ENCODE data around the gene C5AR2.
A peak's percentile ranks its signal among the peaks of the same experiment; 100 is the strongest.
"Not testable (repeated sequence)": the region's sequence is repeated elsewhere in the genome, so short reads cannot be mapped to it uniquely, and the experiment has no call there.

Gene C5AR2

GRCh38 chr19:47362321-47362720, 30.3 kb downstream of the C5AR2 start:
- H3K27ac Mint-ChIP-seq = no peak overlapping the region
- peaks cover 59 to 76% of the 10 kb centered on the region in 2 donors for H3K36me3 Mint-ChIP-seq

GRCh38 chr19:47363758-47364531, 32.0 kb downstream of the C5AR2 start:
- ATAC-seq (replicated peaks) (no peak), DNase-seq (no peak)
- Mint-ChIP-seq H3K4me3 (no peak overlapping the region), H3K9me3 (no peaks in the 10 kb centered on the region), H3K27me3 (no peaks in the 10 kb centered on the region), H3K36me3 (peaks cover 46 to 63% of the 10 kb centered on the region in 2 donors), H3K27ac (no peak overlapping the region), H3K4me1 (no peaks in the 10 kb centered on the region)

More at GRCh38 chr19:47362321-47362720, 30.3 kb downstream of the C5AR2 start:
- Mint-ChIP-seq H3K4me1 (no peaks in the 10 kb centered on the region), H3K4me3 (no peak overlapping the region), H3K9me3 (no peaks in the 10 kb centered on the region), H3K27me3 (no peaks in the 10 kb centered on the region)
- DNase-seq (no peak), ATAC-seq (replicated peaks) (no peak)

GRCh38 chr19:47365455-47365854, 33.5 kb downstream of the C5AR2 start:
- not testable (repeated sequence) for H3K4me3 Mint-ChIP-seq; H3K9me3 Mint-ChIP-seq; DNase-seq; H3K4me1 Mint-ChIP-seq; H3K27me3 Mint-ChIP-seq; ATAC-seq (replicated peaks)
- H3K36me3 Mint-ChIP-seq = peaks cover 48 to 64% of the 10 kb centered on the region in 2 donors
- H3K27ac Mint-ChIP-seq = peak overlapping the region; percentile 9

- DNase-seq (no peak), ATAC-seq (replicated peaks) (no peak)
- H3K27me3 Mint-ChIP-seq = no peaks in the 10 kb centered on the region
- no peaks in the 10 kb centered on the region for H3K9me3 Mint-ChIP-seq
- no peaks in the 10 kb centered on the region for H3K4me1 Mint-ChIP-seq
- H3K27ac Mint-ChIP-seq = no peak overlapping the region
- H3K4me3 Mint-ChIP-seq = no peak overlapping the region
- peaks cover 27 to 36% of the 10 kb centered on the region in 2 donors for H3K36me3 Mint-ChIP-seq
These were observed 38.2 kb downstream of the C5AR2 start for GRCh38 chr19:47370045-47370611.

- H3K27ac Mint-ChIP-seq = no peak overlapping the region
- no peaks in the 10 kb centered on the region for H3K9me3 Mint-ChIP-seq
- no peaks in the 10 kb centered on the region for H3K27me3 Mint-ChIP-seq
- DNase-seq (no peak), ATAC-seq (replicated peaks) (no peak)
- H3K36me3 Mint-ChIP-seq = peaks cover 29 to 38% of the 10 kb centered on the region in 2 donors
- H3K4me1 Mint-ChIP-seq = no peaks in the 10 kb centered on the region
- no peak overlapping the region for H3K4me3 Mint-ChIP-seq
These were observed 39.3 kb downstream of the C5AR2 start for GRCh38 chr19:47371261-47371660.

- Mint-ChIP-seq H3K27ac (no peak overlapping the region), H3K4me1 (peaks cover 0 to 3% of the 10 kb centered on the region in 2 donors), H3K36me3 (peaks cover 31 to 41% of the 10 kb centered on the region in 2 donors), H3K4me3 (no peak overlapping the region), H3K9me3 (no peaks in the 10 kb centered on the region), H3K27me3 (no peaks in the 10 kb centered on the region)
- ATAC-seq (replicated peaks) = no peak
- no peak for DNase-seq
These were observed 40.6 kb downstream of the C5AR2 start for GRCh38 chr19:47372603-47373002.

- ATAC-seq (replicated peaks) (no peak), DNase-seq (no peak)
- H3K4me3 Mint-ChIP-seq = no peak overlapping the region
- H3K27ac Mint-ChIP-seq = no peak overlapping the region
- no peaks in the 10 kb centered on the region for H3K9me3 Mint-ChIP-seq
- peaks cover 36 to 47% of the 10 kb centered on the region in 2 donors for H3K36me3 Mint-ChIP-seq
- H3K27me3 Mint-ChIP-seq = no peaks in the 10 kb centered on the region
- H3K4me1 Mint-ChIP-seq = peaks cover 0 to 3% of the 10 kb centered on the region in 2 donors
These were observed 41.6 kb downstream of the C5AR2 start for GRCh38 chr19:47373246-47374240.

- H3K27ac Mint-ChIP-seq = no peak overlapping the region
- no peak overlapping the region for H3K4me3 Mint-ChIP-seq
- H3K4me1 Mint-ChIP-seq = peaks cover 0 to 3% of the 10 kb centered on the region in 2 donors
- DNase-seq (no peak), ATAC-seq (replicated peaks) (no peak)
- H3K36me3 Mint-ChIP-seq = peaks cover 40 to 47% of the 10 kb centered on the region in 2 donors
- no peaks in the 10 kb centered on the region for H3K9me3 Mint-ChIP-seq
- H3K27me3 Mint-ChIP-seq = no peaks in the 10 kb centered on the region
These were observed 43.1 kb downstream of the C5AR2 start for GRCh38 chr19:47374876-47375693.

GRCh38 chr19:47375694-47376588, 44.0 kb downstream of the C5AR2 start:
- ATAC-seq (replicated peaks) (no peak), DNase-seq (no peak)
- peaks cover 45 to 52% of the 10 kb centered on the region in 2 donors for H3K36me3 Mint-ChIP-seq
- H3K4me1 Mint-ChIP-seq = peaks cover 1 to 7% of the 10 kb centered on the region in 2 donors
- no peak overlapping the region for H3K4me3 Mint-ChIP-seq
- H3K27me3 Mint-ChIP-seq = no peaks in the 10 kb centered on the region
- H3K27ac Mint-ChIP-seq = peak overlapping the region; percentile 56
- no peaks in the 10 kb centered on the region for H3K9me3 Mint-ChIP-seq

GRCh38 chr19:47376589-47377144, 44.7 kb downstream of the C5AR2 start:
- Mint-ChIP-seq H3K27ac (no peak overlapping the region), H3K36me3 (peaks cover 53 to 58% of the 10 kb centered on the region in 2 donors)

GRCh38 chr19:47377208-47377701, 45.3 kb downstream of the C5AR2 start:
- DNase-seq (no peak), ATAC-seq (replicated peaks) (no peak)
- peaks cover 58% of the 10 kb centered on the region in 2 donors for H3K36me3 Mint-ChIP-seq

More at GRCh38 chr19:47376589-47377144, 44.7 kb downstream of the C5AR2 start:
- DNase-seq (no peak), ATAC-seq (replicated peaks) (no peak)
- Mint-ChIP-seq H3K9me3 (peaks cover 3 to 4% of the 10 kb centered on the region in 2 donors), H3K27me3 (no peaks in the 10 kb centered on the region), H3K4me3 (no peak overlapping the region), H3K4me1 (peaks cover 9 to 13% of the 10 kb centered on the region in 2 donors)

GRCh38 chr19:47377801-47378200, 45.8 kb downstream of the C5AR2 start:
- Mint-ChIP-seq H3K4me1 (peaks cover 18 to 19% of the 10 kb centered on the region in 2 donors), H3K36me3 (peaks cover 59 to 60% of the 10 kb centered on the region in 2 donors), H3K9me3 (peaks cover 4 to 5% of the 10 kb centered on the region in 2 donors), H3K27ac (no peak overlapping the region), H3K27me3 (no peaks in the 10 kb centered on the region), H3K4me3 (no peak overlapping the region)
- no peak for ATAC-seq (replicated peaks)
- DNase-seq = no peak

More at GRCh38 chr19:47377208-47377701, 45.3 kb downstream of the C5AR2 start:
- no peaks in the 10 kb centered on the region for H3K27me3 Mint-ChIP-seq
- H3K27ac Mint-ChIP-seq = no peak overlapping the region
- H3K4me3 Mint-ChIP-seq = no peak overlapping the region
- H3K9me3 Mint-ChIP-seq = peaks cover 4 to 5% of the 10 kb centered on the region in 2 donors
- peaks cover 14 to 17% of the 10 kb centered on the region in 2 donors for H3K4me1 Mint-ChIP-seq

Measured in stimulated activated naive B cell treated with anti-CD40 and anti-IgM and Interleukin-4, amounts not matched to agents 10 μg/mL and 1 μg/mL and 100 μg/mL, for 72 hours (primary cell).